ENCODE data around the gene UBAP1. TPM values are rescaled to one million over a fixed set of nuclear protein-coding genes. Genes with fewer than 3 reads are reported as not detected.

The UBAP1 gene
- total and polyA plus RNA-seq, 2 experiments from 2014 or later: 17.4 to 20.7 TPM

- no peaks in the 10 kb centered on the region for H4K20me1 ChIP-seq (replicated peaks; ENCODE audit: insufficient read depth)
- no peak for DNase-seq (ENCODE audit: low spot score)
- no peaks in the 10 kb centered on the region for H3F3A ChIP-seq (replicated peaks; ENCODE audit: low read depth)
- H3K9me2 ChIP-seq (ENCODE audit: insufficient read depth): no peaks in the 10 kb centered on the region
- H3K79me2 ChIP-seq (replicated peaks; ENCODE audit: insufficient read depth): no peaks in the 10 kb centered on the region
- peaks cover 10% of the 10 kb centered on the region; the same call in 1 of the 3 replicates for H3K36me3 Mint-ChIP-seq (ENCODE audit: low read depth)
- H3K27ac ChIP-seq (ENCODE audit: low read depth): no peak overlapping the region
- H3K27ac Mint-ChIP-seq: no peak overlapping the region
- no peak overlapping the region for H2AFZ ChIP-seq
- no peaks in the 10 kb centered on the region for H3K4me1 ChIP-seq (ENCODE audit: insufficient read depth)
- ATAC-seq: no peak
- H3K27me3 Mint-ChIP-seq (ENCODE audit: insufficient read depth, low read depth, poor library complexity): peaks cover 8% of the 10 kb centered on the region
- no peaks in the 10 kb centered on the region for H3K27me3 ChIP-seq (ENCODE audit: insufficient read depth)
- H3K36me3 ChIP-seq (ENCODE audit: insufficient read depth): no peaks in the 10 kb centered on the region
- no peak overlapping the region for H3K4me3 Mint-ChIP-seq
- TF ChIP-seq CTCF (conservative IDR thresholded peaks at IDR 0.05; ENCODE audit: low read depth in 2 of 2) (no peak), EZH2 (IDR thresholded peaks at IDR 0.05; ENCODE audit: low read depth, unreplicated experiment) (no peak), ETS1 (IDR thresholded peaks at IDR 0.05) (no peak), CREB1 (CRISPR knock-in tag; IDR thresholded peaks at IDR 0.05; ENCODE audit: low read depth) (no peak), JUNB (IDR thresholded peaks at IDR 0.05; ENCODE audit: unreplicated experiment) (no peak), ZNF114 (CRISPR knock-in tag; IDR thresholded peaks at IDR 0.05) (no peak), REST (IDR thresholded peaks at IDR 0.05; ENCODE audit: unreplicated experiment) (no peak), EZH2phosphoT487 (IDR thresholded peaks at IDR 0.05; ENCODE audit: unreplicated experiment) (no peak), ZNF462 (CRISPR knock-in tag; IDR thresholded peaks at IDR 0.05) (no peak), POLR2AphosphoS5 (IDR thresholded peaks at IDR 0.05; ENCODE audit: low read depth) (no peak), STAT1 (IDR thresholded peaks at IDR 0.05; ENCODE audit: unreplicated experiment) (no peak), NANOG (IDR thresholded peaks at IDR 0.05; ENCODE audit: borderline replicate concordance) (no peak), ZNF331 (CRISPR knock-in tag; IDR thresholded peaks at IDR 0.05; ENCODE audit: low read depth) (no peak)
- H3K4me1 Mint-ChIP-seq: no peaks in the 10 kb centered on the region; the same call in 2 of the 3 replicates
- no peaks in the 10 kb centered on the region for H3K9me3 Mint-ChIP-seq
- H3K4me2 ChIP-seq: no peak overlapping the region
- no peak overlapping the region for H3K4me3 ChIP-seq
Observed at GRCh38 chr9:34259315-34259714, 80.5 kb downstream of the UBAP1 start.
